ENCODE results near the gene TLE1.

TLE1 gene

DNA sequence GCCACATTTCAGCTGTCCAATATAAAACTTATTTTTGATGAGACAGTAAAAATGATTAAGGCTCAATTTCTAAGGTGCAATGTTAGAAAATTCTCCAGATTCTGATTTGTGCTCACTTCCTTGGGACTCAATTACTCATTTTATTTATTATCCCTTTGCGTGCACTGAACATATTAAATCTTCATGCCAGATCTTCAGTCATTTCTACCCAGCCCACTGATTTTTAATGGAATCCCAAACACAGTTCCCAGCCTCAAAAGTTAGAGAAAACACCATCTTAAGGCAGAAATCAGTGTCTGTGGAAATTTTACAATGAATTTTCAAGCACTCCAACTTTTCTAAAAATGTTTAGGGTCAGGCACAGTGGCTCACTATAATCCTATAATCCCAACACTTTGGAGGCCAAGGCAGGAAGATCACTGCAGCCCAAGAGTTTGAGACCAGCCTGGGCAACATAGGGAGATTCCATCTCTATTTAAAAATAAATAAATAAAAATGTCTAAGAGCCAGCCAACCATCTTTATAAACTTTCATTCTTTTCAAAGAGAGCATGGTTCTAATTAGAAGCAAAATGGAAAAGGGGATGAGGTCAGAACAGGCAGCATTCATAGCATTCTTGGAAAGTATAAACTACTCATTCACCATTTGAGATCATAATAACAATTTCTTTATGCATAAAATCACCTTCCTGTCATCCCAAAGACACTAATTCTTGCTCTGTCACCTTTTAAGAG, 53.7 kb downstream of the TLE1 start:
- no peak for DNase-seq (ENCODE audit: low spot score)
- TF ChIP-seq CTCF (IDR thresholded peaks at IDR 0.05; ENCODE audit: extremely low read depth, missing control alignments): no peak

GRCh38 chr9:81634915-81635516, 54.3 kb downstream of the TLE1 start:
- TF ChIP-seq CTCF (IDR thresholded peaks at IDR 0.05; ENCODE audit: extremely low read depth, missing control alignments): no peak
- no peak for DNase-seq (ENCODE audit: low spot score)

- no peak for TF ChIP-seq CTCF (IDR thresholded peaks at IDR 0.05; ENCODE audit: extremely low read depth, missing control alignments)
- DNase-seq (ENCODE audit: low spot score): no peak
Measured at GRCh38 chr9:81633952-81634854, 55.1 kb downstream of the TLE1 start.

DNA sequence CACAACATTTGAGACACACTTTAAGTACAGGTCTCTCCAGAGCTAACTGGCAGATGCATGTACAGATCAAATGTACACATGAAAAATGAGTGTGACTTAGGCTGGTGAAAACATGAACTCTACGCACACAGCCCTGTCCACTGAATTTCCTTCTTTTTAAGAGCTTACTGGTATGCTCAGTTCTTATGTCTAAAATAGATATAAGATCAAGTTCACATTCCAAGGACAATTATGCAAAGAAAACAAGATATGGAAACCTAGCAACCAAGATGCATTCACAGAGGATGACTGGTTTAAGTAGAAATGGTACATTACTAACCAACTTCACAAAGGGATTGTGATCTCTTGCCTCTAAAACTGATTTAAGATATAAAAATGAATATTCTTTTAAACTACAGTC, 56.7 kb downstream of the TLE1 start:
- TF ChIP-seq CTCF (IDR thresholded peaks at IDR 0.05; ENCODE audit: extremely low read depth, missing control alignments): no peak
- no peak for DNase-seq (ENCODE audit: low spot score)

DNA sequence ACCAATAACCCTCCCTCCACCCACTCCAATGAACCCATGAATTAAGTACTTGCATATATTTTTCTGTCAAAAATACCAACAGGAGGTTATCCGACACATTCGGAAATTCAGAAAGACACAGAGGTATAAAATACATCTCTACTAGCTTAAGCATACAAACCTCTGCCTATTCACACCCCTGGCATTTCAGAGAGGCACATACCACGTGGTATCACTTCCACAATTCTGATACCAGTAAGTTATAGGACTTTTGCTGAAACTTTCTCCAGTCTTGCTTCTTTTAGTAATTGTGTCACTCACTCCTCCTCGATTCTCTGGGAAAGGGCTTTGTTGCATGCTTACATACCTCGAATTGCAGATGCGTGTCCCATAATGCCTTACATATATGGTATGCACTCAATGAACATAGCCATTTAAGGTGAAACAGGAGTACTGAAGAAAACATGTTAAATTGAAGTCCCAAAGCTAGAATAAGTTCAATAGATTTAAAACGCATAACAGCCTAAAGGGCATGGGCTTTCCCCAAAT, 58.1 kb downstream of the TLE1 start:
- no peak for TF ChIP-seq CTCF (IDR thresholded peaks at IDR 0.05; ENCODE audit: extremely low read depth, missing control alignments)
- no peak for DNase-seq (ENCODE audit: low spot score)

- no peak for DNase-seq (ENCODE audit: low spot score)
- TF ChIP-seq CTCF (IDR thresholded peaks at IDR 0.05; ENCODE audit: extremely low read depth, missing control alignments): no peak
Measured at GRCh38 chr9:81629440-81629839, 59.9 kb downstream of the TLE1 start.

Measured in GM20000 (cell line).